ENCODE data around the gene GALNT12. TPM values are rescaled to one million over a fixed set of nuclear protein-coding genes. Genes with fewer than 3 reads are reported as not detected.
A peak's percentile ranks its signal among the peaks of the same experiment; 100 is the strongest.

GALNT12 gene
- total RNA-seq, 3 donors from 2014 or later, result 1.7 to 3.7 (median 3.5) TPM

DNA sequence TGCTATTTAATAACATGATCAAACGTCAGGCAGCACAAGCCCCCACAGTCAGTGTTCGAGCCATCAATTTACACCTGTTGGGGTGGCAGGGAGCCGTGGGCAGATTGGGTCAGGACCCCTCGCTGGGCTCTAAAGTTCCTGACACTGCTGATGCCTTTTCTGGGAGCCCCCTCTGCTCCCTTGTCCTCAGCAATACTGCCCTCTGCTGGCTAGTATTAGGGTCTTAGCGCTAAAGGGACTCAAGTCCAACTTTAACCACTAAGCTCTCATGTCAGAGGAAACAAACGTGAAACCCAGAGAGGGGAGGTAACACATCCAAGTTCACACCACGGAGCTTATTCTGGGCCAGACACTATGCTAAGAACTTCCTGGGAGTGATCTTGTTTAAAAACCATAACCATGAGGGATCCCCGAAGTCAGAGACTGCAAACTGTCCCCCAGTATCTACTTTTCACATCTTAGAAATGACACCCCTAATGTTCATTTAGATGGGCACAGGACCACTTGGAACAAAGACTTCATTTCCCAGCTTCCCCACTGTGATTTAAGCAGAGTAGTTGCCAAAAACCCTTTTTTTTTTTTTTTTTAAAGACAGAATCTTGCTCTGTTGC, 31.5 kb upstream of the GALNT12 start:
- no peak overlapping the region for H3K4me3 Mint-ChIP-seq
- peak; percentile 16 for DNase-seq
- peaks cover 29% of the 10 kb centered on the region for H3K36me3 Mint-ChIP-seq (ENCODE audit: insufficient read depth)
- no peaks in the 10 kb centered on the region for H3K4me1 Mint-ChIP-seq (ENCODE audit: low read depth)
- ATAC-seq, result no peak
- no peaks in the 10 kb centered on the region for H3K9me3 Mint-ChIP-seq
- no peaks in the 10 kb centered on the region for H3K27me3 Mint-ChIP-seq (ENCODE audit: low read depth)

DNA sequence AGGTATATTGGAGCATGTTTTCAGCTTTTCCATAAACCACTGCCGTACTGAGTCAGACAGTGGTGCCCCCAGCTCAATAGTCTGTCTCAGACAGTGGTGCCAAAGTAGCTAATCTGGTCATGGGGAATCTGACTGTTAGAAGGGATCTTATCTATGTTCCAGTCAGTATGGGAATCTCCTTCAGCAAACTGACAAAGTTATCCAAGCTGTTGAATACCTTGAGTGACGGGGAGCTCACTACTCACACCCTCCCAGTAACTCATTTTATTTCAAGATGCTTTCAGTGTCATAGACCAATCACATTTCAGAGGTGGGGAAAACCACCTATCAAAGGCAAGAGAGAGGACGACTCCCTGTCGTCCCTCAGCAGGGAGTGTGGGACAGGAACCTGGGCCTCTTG, 29.9 kb upstream of the GALNT12 start:
- no peak for ATAC-seq
- H3K9me3 Mint-ChIP-seq, result no peaks in the 10 kb centered on the region
- H3K4me1 Mint-ChIP-seq (ENCODE audit: low read depth), result no peaks in the 10 kb centered on the region
- no peak overlapping the region for H3K4me3 Mint-ChIP-seq
- no peaks in the 10 kb centered on the region for H3K27me3 Mint-ChIP-seq (ENCODE audit: low read depth)
- DNase-seq, result no peak
- H3K36me3 Mint-ChIP-seq (ENCODE audit: insufficient read depth), result peaks cover 29% of the 10 kb centered on the region

DNA sequence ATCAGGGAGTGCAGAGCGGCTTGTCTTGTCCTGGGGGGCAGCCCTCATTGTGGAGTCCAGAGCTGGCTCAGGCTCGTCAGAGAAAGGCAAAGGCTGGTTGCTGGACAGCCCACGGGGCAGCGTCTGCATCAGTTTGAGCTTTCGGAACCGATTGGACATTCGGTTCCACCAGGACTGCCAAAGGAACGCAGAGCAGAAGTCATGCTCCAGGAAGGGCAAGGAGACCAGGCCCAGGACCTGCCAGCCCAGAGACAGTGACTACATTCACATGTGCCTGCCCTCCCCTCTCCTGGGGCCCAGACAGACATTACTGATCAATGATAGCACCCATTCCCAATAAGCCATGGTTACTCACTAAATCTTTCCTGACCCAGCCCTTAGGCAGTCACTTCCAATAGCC, 29.2 kb upstream of the GALNT12 start:
- no peaks in the 10 kb centered on the region for H3K9me3 Mint-ChIP-seq
- DNase-seq, result no peak
- no peak overlapping the region for H3K4me3 Mint-ChIP-seq
- no peaks in the 10 kb centered on the region for H3K4me1 Mint-ChIP-seq (ENCODE audit: low read depth)
- no peak for ATAC-seq
- no peaks in the 10 kb centered on the region for H3K27me3 Mint-ChIP-seq (ENCODE audit: low read depth)
- peaks cover 25% of the 10 kb centered on the region for H3K36me3 Mint-ChIP-seq (ENCODE audit: insufficient read depth)

- Mint-ChIP-seq H3K4me3 (no peak overlapping the region), H3K4me1 (ENCODE audit: low read depth) (no peaks in the 10 kb centered on the region)
- ATAC-seq, result no peak
These were observed 28.5 kb upstream of the GALNT12 start for GRCh38 chr9:98778711-98779530.

GRCh38 chr9:98780059-98780749, 27.3 kb upstream of the GALNT12 start:
- DNase-seq (no peak), ATAC-seq (no peak)
- Mint-ChIP-seq H3K36me3 (ENCODE audit: insufficient read depth) (peaks cover 20% of the 10 kb centered on the region), H3K4me1 (ENCODE audit: low read depth) (no peaks in the 10 kb centered on the region), H3K9me3 (no peaks in the 10 kb centered on the region), H3K27me3 (ENCODE audit: low read depth) (no peaks in the 10 kb centered on the region), H3K4me3 (no peak overlapping the region)

More at GRCh38 chr9:98778711-98779530, 28.5 kb upstream of the GALNT12 start:
- H3K36me3 Mint-ChIP-seq (ENCODE audit: insufficient read depth), result peaks cover 20% of the 10 kb centered on the region
- H3K9me3 Mint-ChIP-seq, result no peaks in the 10 kb centered on the region
- H3K27me3 Mint-ChIP-seq (ENCODE audit: low read depth), result no peaks in the 10 kb centered on the region
- no peak for DNase-seq

DNA sequence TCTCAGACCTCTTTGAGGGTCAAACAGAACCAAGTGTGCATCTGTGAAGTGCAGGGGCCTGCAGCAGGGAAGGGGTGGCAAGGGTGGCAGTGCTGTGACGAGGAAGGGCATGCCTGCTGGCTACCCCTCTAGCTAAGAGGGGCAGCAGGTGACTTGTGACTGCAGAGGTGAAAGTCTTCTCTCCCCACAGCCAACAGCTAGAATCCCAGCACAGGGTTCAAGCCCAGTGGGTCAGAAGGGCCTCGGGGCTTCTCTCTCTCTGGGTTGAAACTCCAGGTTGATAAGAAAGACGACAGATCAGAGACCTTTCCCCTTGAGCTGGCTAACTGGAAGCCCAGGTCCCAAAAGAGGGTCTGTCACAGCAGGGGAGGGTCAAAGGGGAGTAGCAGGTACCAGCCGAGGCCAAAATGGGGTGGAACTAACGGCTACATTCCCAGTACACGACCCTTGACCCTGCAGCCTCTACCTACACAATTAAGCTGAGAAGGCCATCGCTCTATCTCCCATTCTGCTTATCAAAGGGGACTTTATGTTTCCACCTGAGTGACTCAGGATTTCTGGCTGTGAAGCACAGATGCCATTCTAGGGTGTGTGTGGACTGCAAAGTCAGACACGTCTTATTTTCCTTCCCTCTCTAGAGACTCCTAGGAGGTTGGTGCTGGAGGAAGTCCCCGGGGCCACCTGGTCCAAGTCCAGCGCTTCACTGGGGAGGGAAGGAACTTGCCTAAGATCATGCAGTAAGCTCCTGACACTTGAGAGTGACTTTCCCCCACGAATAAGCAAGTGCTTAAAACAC, 25.7 kb upstream of the GALNT12 start:
- Mint-ChIP-seq H3K36me3 (ENCODE audit: insufficient read depth) (peaks cover 24% of the 10 kb centered on the region), H3K4me3 (no peak overlapping the region), H3K9me3 (no peaks in the 10 kb centered on the region)

DNA sequence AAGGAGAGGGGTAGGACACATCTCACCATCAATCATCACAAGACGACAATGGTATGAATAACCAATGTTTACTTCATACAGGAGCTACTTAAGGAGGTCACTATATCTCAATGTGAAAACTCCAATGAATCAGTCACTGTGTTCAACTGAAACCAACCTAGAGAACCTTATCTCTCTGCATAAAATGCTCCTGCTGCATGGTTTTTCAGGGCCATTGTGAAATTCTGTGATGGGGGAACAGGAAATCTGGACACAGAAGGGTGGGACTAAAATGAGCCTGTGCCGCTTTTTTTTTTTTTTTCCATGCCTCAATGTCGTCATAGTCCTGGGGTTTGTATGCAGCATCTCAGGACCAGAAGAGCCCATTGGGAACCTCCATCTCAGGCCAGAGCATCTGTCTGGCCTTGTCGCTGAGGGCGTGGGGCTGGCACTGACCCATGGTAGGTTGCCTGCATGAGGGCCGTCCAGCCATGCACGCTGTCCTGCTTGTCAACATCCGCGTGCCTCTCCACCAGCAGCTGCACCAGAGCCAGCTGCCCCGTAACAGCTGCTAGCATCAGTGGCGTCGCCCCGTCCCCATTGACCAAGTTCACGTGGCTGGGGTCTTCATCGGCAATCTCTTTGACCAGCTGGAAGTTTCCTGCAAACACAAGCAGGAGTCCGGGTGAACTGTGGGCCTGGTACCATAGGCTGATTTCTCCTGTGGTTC, 23.8 kb upstream of the GALNT12 start:
- Mint-ChIP-seq H3K4me3 (no peak overlapping the region), H3K27me3 (ENCODE audit: low read depth) (no peaks in the 10 kb centered on the region), H3K9me3 (no peaks in the 10 kb centered on the region), H3K4me1 (ENCODE audit: low read depth) (no peaks in the 10 kb centered on the region), H3K36me3 (ENCODE audit: insufficient read depth) (peaks cover 21% of the 10 kb centered on the region)
- DNase-seq (no peak), ATAC-seq (no peak)

More for the DNA sequence above, 25.7 kb upstream of the GALNT12 start:
- DNase-seq, result no peak
- Mint-ChIP-seq H3K27me3 (ENCODE audit: low read depth) (no peaks in the 10 kb centered on the region), H3K4me1 (ENCODE audit: low read depth) (no peaks in the 10 kb centered on the region)
- no peak for ATAC-seq

- DNase-seq (no peak), ATAC-seq (no peak)
- Mint-ChIP-seq H3K4me1 (ENCODE audit: low read depth) (no peaks in the 10 kb centered on the region), H3K36me3 (ENCODE audit: insufficient read depth) (peaks cover 20% of the 10 kb centered on the region), H3K27me3 (ENCODE audit: low read depth) (no peaks in the 10 kb centered on the region), H3K9me3 (no peaks in the 10 kb centered on the region), H3K4me3 (no peak overlapping the region)
These were observed 22.4 kb upstream of the GALNT12 start for GRCh38 chr9:98784831-98785806.

GRCh38 chr9:98786750-98787510, 20.5 kb upstream of the GALNT12 start:
- Mint-ChIP-seq H3K4me1 (ENCODE audit: low read depth) (peaks cover 6% of the 10 kb centered on the region), H3K27me3 (ENCODE audit: low read depth) (no peaks in the 10 kb centered on the region), H3K9me3 (no peaks in the 10 kb centered on the region), H3K4me3 (no peak overlapping the region), H3K36me3 (ENCODE audit: insufficient read depth) (peaks cover 19% of the 10 kb centered on the region)
- DNase-seq (no peak), ATAC-seq (no peak)

DNA sequence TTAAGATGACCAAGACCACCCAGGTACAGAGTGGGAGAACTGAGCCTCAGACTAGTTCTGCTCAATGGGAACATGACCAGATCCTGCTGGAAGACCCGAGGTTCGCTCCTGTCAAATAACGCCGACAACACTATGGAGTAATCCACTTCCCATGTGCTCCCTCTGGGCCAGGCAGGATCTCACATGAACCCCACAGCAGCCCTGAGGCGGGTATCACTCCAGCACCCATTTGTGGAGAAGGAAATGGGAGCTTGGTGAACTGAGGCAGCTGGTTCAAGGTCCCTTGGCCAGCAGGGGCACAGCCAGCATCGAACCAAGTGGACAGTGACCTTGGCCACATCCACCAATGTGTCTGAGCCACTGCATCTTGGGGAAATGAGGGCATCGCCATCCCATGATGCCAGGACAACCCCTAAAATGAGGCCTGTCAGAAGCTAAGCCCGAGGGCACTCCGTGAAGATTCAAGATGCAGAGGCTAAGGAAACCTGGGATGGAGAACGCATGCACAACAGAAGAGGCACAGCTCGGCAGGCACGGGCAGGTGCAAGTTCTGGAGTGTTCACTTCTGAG, 19.6 kb upstream of the GALNT12 start:
- H3K4me1 Mint-ChIP-seq (ENCODE audit: low read depth), result peaks cover 10% of the 10 kb centered on the region
- no peaks in the 10 kb centered on the region for H3K9me3 Mint-ChIP-seq
- DNase-seq, result no peak
- H3K27me3 Mint-ChIP-seq (ENCODE audit: low read depth), result no peaks in the 10 kb centered on the region
- H3K36me3 Mint-ChIP-seq (ENCODE audit: insufficient read depth), result peaks cover 12% of the 10 kb centered on the region
- H3K4me3 Mint-ChIP-seq, result no peak overlapping the region
- ATAC-seq, result no peak

DNA sequence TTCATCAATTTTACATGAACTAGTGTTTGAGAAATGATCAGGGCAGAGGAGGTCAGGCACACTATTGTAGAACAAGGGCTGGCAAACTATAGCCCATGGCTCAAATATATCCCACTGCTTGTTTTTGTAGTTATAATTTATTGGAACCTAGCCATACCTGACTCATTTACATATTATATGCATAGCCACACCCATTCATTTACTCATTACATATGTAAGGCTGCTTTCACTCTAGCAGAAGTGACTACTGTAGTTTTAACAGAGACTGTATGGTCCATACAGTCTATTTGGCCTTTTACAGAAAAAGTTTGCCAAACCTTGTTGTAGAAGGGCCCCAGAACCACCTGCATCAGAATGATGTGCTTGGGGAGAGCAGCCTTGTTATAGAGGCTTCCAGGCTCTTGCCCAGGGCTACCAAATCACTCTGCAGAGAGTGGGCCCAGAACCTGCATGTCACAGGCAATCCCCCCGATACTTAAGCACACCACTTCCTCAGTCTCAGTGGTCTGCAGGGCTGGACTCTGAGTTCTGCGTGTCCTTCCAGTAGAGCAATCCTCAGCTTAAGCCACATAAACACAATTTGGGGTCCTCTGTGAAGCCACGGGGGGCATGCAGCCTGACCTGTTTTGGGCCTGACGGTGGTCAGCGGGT, 17.9 kb upstream of the GALNT12 start:
- DNase-seq (no peak), ATAC-seq (no peak)
- H3K36me3 Mint-ChIP-seq (ENCODE audit: insufficient read depth), result peaks cover 12% of the 10 kb centered on the region
- peaks cover 10% of the 10 kb centered on the region for H3K4me1 Mint-ChIP-seq (ENCODE audit: low read depth)
- no peak overlapping the region for H3K4me3 Mint-ChIP-seq
- no peaks in the 10 kb centered on the region for H3K9me3 Mint-ChIP-seq
- no peaks in the 10 kb centered on the region for H3K27me3 Mint-ChIP-seq (ENCODE audit: low read depth)

Data from activated T-cell treated with anti-CD3 and anti-CD28 coated beads, Interleukin-2, amount 50 U/mL, for 4 hours (primary cell).